GM12878 (cell line): ENCODE measurements around the gene CCDC195.

Experiments used
- CTCF ChIP-seq, 3 experiments: IDR thresholded peaks in 2 of 3; conservative IDR thresholded peaks in 1 of 3; 2 replicates each; pipeline ENCODE4 v1.5.1; 2011; ENCODE audit warnings: low read depth in 3 of 3, low read length in 3 of 3, mild to moderate bottlenecking in 3 of 3, control low read depth in 2 of 3, moderate library complexity in 2 of 3, inconsistent platforms in 1 of 3, mixed read lengths in 1 of 3; ENCODE audit not compliant: control insufficient read depth in 2 of 3, insufficient read depth in 1 of 3; ENCODE audit errors: extremely low read depth in 1 of 3
- E2F4 ChIP-seq: IDR thresholded peaks from 2 replicates; pipeline ENCODE4 v1.6.1; 2012; ENCODE audit warnings: low read depth, low read length, improper control_type of control experiment
- EZH2 ChIP-seq: IDR thresholded peaks from 2 replicates; pipeline ENCODE4 v1.6.1; 2012; ENCODE audit warnings: low read depth, mild to moderate bottlenecking, control low read depth, inconsistent platforms, low read length, borderline replicate concordance; ENCODE audit not compliant: control insufficient read depth
- HDAC6 ChIP-seq: fragments of 200-600 bp; sonication (generic); IDR thresholded peaks from one replicate; pipeline ENCODE4 v1.8.0; 2017; ENCODE audit warnings: antibody characterized with exemption; ENCODE audit not compliant: unreplicated experiment
- MXI1 ChIP-seq: fragments of 150-350 bp; IDR thresholded peaks from 2 replicates; pipeline ENCODE4 v1.6.1; 2011; ENCODE audit warnings: low read depth, mild to moderate bottlenecking, inconsistent platforms, low read length, improper control_type of control experiment
- MYC ChIP-seq: IDR thresholded peaks from 2 replicates; pipeline ENCODE4 v1.6.1; 2011; ENCODE audit warnings: mild to moderate bottlenecking, low read length, moderate library complexity, inconsistent platforms; ENCODE audit not compliant: insufficient read depth, insufficient replicate concordance, insufficient read length, severe bottlenecking
- NR2C2 ChIP-seq: IDR thresholded peaks from 2 replicates; pipeline ENCODE4 v1.6.1; 2011; ENCODE audit warnings: borderline replicate concordance, low read depth; ENCODE audit not compliant: control insufficient read depth, insufficient read length
- POLR2AphosphoS2 ChIP-seq: IDR thresholded peaks from 2 replicates; pipeline ENCODE4 v1.6.1; 2011; ENCODE audit warnings: low read depth, mild to moderate bottlenecking, low read length, improper control_type of control experiment, moderate library complexity
- REST ChIP-seq: IDR thresholded peaks from 2 replicates; pipeline ENCODE4 v1.6.1; 2012; ENCODE audit warnings: mild to moderate bottlenecking, low read depth, low read length
- SMAD1 ChIP-seq: fragments of 450-650 bp; IDR thresholded peaks from 2 replicates; pipeline ENCODE4 v1.6.1; 2018; ENCODE audit warnings: mild to moderate bottlenecking, low read depth; ENCODE audit not compliant: partially characterized antibody
- SP1 ChIP-seq: IDR thresholded peaks from one replicate; pipeline ENCODE4 v1.6.1; 2011; ENCODE audit warnings: low read depth, low read length
- SPI1 ChIP-seq: IDR thresholded peaks from 2 replicates; pipeline ENCODE4 v1.6.1; 2011; ENCODE audit warnings: low read depth, mild to moderate bottlenecking, low read length, moderate library complexity, borderline replicate concordance; ENCODE audit not compliant: insufficient read depth
- TAF1 ChIP-seq: IDR thresholded peaks from 2 replicates; pipeline ENCODE4 v1.6.1; 2011; ENCODE audit warnings: mild to moderate bottlenecking, low read depth, low read length, borderline replicate concordance
- TF ChIP-seq, protein P1 (sequence below): IDR thresholded peaks from 2 replicates; pipeline ENCODE4 v1.6.1; 2012; ENCODE audit warnings: low read depth, low read length, improper control_type of control experiment

- TF ChIP-seq NR2C2 (no peak), SP1 (no peak), CTCF (IDR thresholded peaks at IDR 0.05 in 2 of 3, conservative IDR thresholded peaks at IDR 0.05 in 1 of 3; ENCODE audit: control insufficient read depth in 2 of 3, extremely low read depth in 1 of 3, insufficient read depth in 1 of 3, low read depth in 3 of 3, low read length in 3 of 3) (no peak), SMAD1 (no peak), TAF1 (no peak), SPI1 (peak; percentile 78), HDAC6 (no peak), E2F4 (no peak), POLR2AphosphoS2 (no peak), MYC (no peak), REST (no peak), MXI1 (no peak), EZH2 (no peak)
- TF ChIP-seq, protein P1, sequence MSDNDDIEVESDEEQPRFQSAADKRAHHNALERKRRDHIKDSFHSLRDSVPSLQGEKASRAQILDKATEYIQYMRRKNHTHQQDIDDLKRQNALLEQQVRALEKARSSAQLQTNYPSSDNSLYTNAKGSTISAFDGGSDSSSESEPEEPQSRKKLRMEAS = no peak
Measured at GRCh38 chr2:224666951-224667553, 49.1 kb downstream of the CCDC195 start.
